HL-60 (cell line): Measurements from ENCODE around the gene WASHC2C.
"Not testable (repeated sequence)": the region's sequence is repeated elsewhere in the genome, so short reads cannot be mapped to it uniquely, and the experiment has no call there.

ENCODE experiments used
- DNase-seq, 2 experiments: peaks; one replicate each; pipeline ENCODE4 v3.0.0-alpha.2; 2010 to 2020; ENCODE audit warnings: low read depth in 1 of 2, low spot score in 1 of 2
- H3K27ac ChIP-seq: fragments of 250-450 bp; sonication (Bioruptor Pico); replicated peaks from 2 replicates; pipeline ENCODE4 v1.5.1; 2020; ENCODE audit warnings: mild to moderate bottlenecking, moderate library complexity
- H3K27me3 ChIP-seq: fragments of 250-450 bp; sonication (Bioruptor Pico); 2 replicates; pipeline ENCODE4 v1.5.1; 2021; ENCODE audit warnings: mild to moderate bottlenecking, moderate library complexity; ENCODE audit not compliant: insufficient read depth, poor library complexity, severe bottlenecking
- H3K4me3 ChIP-seq: replicated peaks from 2 replicates; pipeline ENCODE4 v1.5.1; 2011; ENCODE audit warnings: mild to moderate bottlenecking, control low read depth, low read length; ENCODE audit not compliant: insufficient read depth
- POLR2AphosphoS5 ChIP-seq: IDR thresholded peaks from 2 replicates; pipeline ENCODE4 v1.6.1; 2012; ENCODE audit warnings: low read depth
- SPI1 ChIP-seq: IDR thresholded peaks from 2 replicates; pipeline ENCODE4 v1.6.1; 2012; ENCODE audit warnings: low read depth, mild to moderate bottlenecking, borderline replicate concordance
- long read RNA-seq: library from polyadenylated mRNA; unstranded; transcript quantifications from one replicate; pipeline ENCODE4 v2.0.0, GENCODE V29; 2020

The WASHC2C gene
- long read RNA-seq, full-length matches to known transcripts, result 16 of 148 reads
- long read RNA-seq, partial matches to known transcripts, result 77 of 148 reads
- long read RNA-seq, other reads (novel, unspliced or antisense), result 55 of 148 reads

GRCh38 chr10:45726703-45727420 lies at the start of gene WASHC2C:
Gene WASHC2C, plus strand, starts transcription at chr10:45727266. Its CDS starts 52 bp downstream, at chr10:45727318.
- DNase-seq, result peak; percentile 75 to 94
- H3K27me3 ChIP-seq, result not testable (repeated sequence)
- peak within 1 kb of the TSS; percentile 93 for H3K27ac ChIP-seq
- H3K4me3 ChIP-seq, result peak within 1 kb of the TSS; percentile 82
- peak; percentile 55; the same call in 1 of the 2 replicates for TF ChIP-seq SPI1
- peak; percentile 64 for TF ChIP-seq POLR2AphosphoS5

DNA sequence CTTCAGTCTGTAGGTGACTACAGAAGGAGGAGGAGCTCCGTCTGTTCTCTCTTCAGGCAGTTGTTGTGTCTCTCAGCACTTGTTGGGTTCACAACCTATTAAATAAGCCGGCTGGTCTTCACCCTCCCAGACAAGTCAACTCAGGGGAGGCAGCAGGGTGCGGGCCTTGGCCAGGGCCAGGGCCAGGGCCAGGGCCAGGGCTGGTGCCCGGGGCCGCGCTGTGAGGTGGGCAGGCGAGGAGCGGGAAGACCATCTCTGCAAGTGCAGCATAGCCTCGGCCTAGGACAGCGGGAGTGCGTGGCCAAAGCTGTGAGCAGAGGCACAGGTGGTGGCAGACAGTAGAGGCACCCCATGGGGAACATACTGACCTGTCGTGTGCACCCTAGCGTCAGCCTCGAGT lies 48.6 kb upstream of the WASHC2C start:
- H3K27ac ChIP-seq, H3K27me3 ChIP-seq, DNase-seq, H3K4me3 ChIP-seq: not testable (repeated sequence)

DNA sequence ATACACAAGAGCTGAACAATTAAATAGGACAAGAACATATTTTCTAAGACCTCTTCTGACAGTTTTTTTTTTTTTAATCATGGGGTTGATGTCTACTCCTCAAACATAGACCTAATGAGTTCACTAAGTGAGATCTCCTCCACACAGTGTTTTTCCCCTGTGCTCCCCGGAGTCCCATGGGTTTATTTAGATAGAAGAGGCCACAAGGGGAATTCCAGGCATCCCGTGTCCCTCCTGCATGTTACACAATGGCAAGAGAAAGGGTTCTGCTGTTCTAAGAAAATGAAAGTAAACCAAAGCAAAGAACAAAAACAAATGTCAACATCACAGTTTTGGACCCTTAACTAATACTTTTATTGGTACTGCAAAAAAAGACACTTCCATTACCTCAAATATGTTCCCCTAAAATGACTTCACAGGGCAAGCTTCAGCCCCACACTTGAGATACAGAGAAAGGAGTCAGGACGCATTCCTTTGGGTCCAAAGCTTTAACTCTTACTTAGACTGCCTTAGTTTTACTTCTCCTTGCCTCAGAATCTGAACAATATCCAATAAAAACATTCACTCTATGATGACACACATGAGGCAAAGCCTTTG lies 16.8 kb upstream of the WASHC2C start:
- H3K27ac ChIP-seq, H3K27me3 ChIP-seq, H3K4me3 ChIP-seq, DNase-seq: not testable (repeated sequence)

DNA sequence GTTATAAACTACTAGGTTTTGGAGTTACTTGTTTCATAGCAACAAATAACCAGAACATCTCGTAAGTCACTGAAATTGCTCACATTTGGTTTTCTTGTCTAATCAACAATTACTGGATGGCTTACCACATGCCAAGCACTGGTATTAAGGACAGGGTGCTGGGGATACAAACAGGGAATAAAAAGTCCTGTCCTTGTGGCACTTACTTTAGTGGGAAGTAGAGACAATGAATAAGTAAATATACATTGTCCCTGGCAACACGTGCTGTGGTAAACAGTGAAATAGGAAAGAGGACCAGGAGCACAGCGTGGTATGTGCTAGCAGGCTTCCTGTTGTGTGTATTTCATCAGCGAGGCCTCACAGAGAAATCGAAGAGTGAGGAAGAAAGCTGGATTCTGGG lies 15.8 kb upstream of the WASHC2C start:
- H3K4me3 ChIP-seq, DNase-seq, H3K27me3 ChIP-seq: not testable (repeated sequence)
- peak overlapping the region; percentile 51 for H3K27ac ChIP-seq

GRCh38 chr10:45717053-45717452 lies 10.0 kb upstream of the WASHC2C start:
- DNase-seq, H3K4me3 ChIP-seq, H3K27ac ChIP-seq, H3K27me3 ChIP-seq: not testable (repeated sequence)

GRCh38 chr10:45717642-45718041 lies 9.4 kb upstream of the WASHC2C start:
- H3K27ac ChIP-seq, DNase-seq, H3K4me3 ChIP-seq, H3K27me3 ChIP-seq: not testable (repeated sequence)

- not testable (repeated sequence) for H3K27me3 ChIP-seq, H3K27ac ChIP-seq, H3K4me3 ChIP-seq, DNase-seq
Observed at GRCh38 chr10:45721503-45721902, 5.6 kb upstream of the WASHC2C start.

GRCh38 chr10:45723851-45724250 lies 3.2 kb upstream of the WASHC2C start:
- not testable (repeated sequence) for DNase-seq, H3K27me3 ChIP-seq, H3K27ac ChIP-seq, H3K4me3 ChIP-seq

- Histone ChIP-seq H3K27ac (peak overlapping the region; percentile 93), H3K4me3 (peak overlapping the region; percentile 82)
- H3K27me3 ChIP-seq, DNase-seq: not testable (repeated sequence)
Observed at GRCh38 chr10:45727421-45727965, 427 bp downstream of the WASHC2C start.

DNA sequence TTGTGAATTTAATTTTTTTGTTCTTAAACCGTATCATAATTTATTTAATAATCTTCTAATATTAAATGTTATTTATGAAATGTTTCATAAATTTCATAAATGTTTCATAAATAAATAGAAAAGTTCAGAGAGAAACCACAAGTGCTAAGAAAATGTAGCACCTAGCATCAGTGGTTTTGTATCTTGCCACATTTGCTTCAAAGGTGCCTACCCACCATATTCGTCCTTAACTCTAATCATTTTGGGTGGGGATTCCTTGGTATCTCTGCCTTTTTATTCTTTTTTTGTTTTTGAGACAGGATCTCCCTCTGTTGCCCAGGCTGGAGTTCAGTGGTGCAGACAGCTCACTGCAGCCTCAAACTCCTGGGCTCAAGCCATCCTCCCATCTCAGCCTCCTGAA lies 7.4 kb downstream of the WASHC2C start:
- H3K27me3 ChIP-seq, DNase-seq, H3K27ac ChIP-seq, H3K4me3 ChIP-seq: not testable (repeated sequence)

GRCh38 chr10:45734867-45735266 lies 7.8 kb downstream of the WASHC2C start:
- H3K27ac ChIP-seq, H3K27me3 ChIP-seq, DNase-seq, H3K4me3 ChIP-seq: not testable (repeated sequence)

- not testable (repeated sequence) for H3K4me3 ChIP-seq, DNase-seq, H3K27ac ChIP-seq, H3K27me3 ChIP-seq
Observed at GRCh38 chr10:45741559-45741958, 14.5 kb downstream of the WASHC2C start.

DNA sequence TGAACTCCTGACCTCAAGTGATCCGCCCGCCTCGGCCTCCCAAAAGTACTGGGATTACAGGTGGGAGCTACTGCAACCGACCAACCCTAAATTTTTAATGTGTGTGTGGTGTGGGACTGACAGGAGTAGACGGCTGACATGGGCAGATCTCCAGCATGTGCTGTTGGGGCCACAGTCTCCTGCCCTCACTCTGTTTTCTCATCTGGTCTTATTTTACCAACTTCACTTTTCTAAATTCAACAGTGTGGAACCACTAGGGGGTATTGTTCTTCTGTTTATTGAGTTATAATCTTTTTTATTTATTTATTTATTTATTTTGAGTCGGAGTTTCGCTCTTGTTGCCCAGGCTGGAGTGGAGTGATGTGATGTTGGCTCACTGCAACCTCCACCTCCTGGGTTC lies 14.9 kb downstream of the WASHC2C start:
- DNase-seq, H3K27me3 ChIP-seq, H3K27ac ChIP-seq, H3K4me3 ChIP-seq: not testable (repeated sequence)

DNA sequence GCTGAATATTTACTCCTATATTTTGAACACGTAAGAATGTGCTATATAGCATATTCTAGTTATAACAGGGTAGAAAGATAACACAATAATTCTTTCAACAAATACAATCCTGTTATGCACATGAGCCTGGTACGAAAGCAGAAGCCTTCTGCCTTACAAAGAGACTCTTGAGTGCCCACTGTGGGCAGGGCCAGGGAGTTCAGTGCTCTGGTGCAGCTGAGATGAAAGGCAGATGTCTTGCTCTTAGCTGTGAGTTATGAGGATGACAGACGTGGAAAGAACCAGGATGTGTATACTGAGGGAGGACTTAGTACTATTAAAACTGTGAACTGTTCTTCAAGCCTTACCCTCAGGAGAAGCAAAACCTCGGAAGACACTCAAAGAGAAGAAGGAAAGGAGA lies 24.1 kb downstream of the WASHC2C start:
- not testable (repeated sequence) for H3K27ac ChIP-seq, DNase-seq, H3K27me3 ChIP-seq, H3K4me3 ChIP-seq
